Sigmoid colon (tissue), 4 donors: ENCODE results near the gene USP40.

ENCODE experiments used
- EP300 ChIP-seq, 4 donors: sonication (generic); formaldehyde crosslinking; IDR thresholded peaks; one replicate each; pipeline ENCODE4 v1.6.1; 2017; ENCODE audit warnings: antibody characterized with exemption in 4 of 4
- POLR2A ChIP-seq, 2 donors: fragments of 450-650 bp; IDR thresholded peaks; one replicate each; pipeline ENCODE4 v1.6.1; 2016; ENCODE audit warnings: antibody characterized with exemption in 2 of 2, mild to moderate bottlenecking in 2 of 2, moderate library complexity in 2 of 2
- POLR2AphosphoS5 ChIP-seq, 4 donors: sonication (generic); formaldehyde crosslinking; IDR thresholded peaks; one replicate each; pipeline ENCODE4 v1.6.1; 2017; ENCODE audit warnings: antibody characterized with exemption in 4 of 4
- TF ChIP-seq, protein P1 (sequence below), 4 experiments: fragments of 450-650 bp in 3 of 4; fragments of 200-600 bp in 1 of 4; IDR thresholded peaks; one replicate each; pipeline ENCODE4 v1.5.1; 2016 to 2019; ENCODE audit warnings: antibody characterized with exemption in 4 of 4, mild to moderate bottlenecking in 3 of 4, moderate library complexity in 2 of 4

DNA sequence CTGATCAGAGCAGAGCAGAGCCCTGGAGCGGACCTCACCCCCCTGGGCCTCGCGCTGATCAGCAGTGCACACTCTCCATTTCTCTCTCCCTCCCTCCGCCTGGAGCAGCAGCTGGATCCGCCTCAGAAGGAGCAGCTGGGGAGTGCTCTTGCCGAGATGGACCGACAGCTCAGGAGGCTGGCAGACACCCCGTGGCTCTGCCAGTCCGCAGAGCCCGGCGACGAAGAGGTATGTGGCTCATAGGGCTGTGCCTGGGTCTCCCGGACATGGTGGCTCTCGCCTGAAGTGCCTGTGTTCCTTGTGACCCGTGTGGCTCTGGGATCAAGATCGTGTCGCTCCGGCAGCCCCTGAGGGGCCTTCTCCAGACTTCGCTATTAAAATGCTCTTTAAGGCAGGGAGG lies 102.5 kb downstream of the USP40 start:
- TF ChIP-seq, protein P1, sequence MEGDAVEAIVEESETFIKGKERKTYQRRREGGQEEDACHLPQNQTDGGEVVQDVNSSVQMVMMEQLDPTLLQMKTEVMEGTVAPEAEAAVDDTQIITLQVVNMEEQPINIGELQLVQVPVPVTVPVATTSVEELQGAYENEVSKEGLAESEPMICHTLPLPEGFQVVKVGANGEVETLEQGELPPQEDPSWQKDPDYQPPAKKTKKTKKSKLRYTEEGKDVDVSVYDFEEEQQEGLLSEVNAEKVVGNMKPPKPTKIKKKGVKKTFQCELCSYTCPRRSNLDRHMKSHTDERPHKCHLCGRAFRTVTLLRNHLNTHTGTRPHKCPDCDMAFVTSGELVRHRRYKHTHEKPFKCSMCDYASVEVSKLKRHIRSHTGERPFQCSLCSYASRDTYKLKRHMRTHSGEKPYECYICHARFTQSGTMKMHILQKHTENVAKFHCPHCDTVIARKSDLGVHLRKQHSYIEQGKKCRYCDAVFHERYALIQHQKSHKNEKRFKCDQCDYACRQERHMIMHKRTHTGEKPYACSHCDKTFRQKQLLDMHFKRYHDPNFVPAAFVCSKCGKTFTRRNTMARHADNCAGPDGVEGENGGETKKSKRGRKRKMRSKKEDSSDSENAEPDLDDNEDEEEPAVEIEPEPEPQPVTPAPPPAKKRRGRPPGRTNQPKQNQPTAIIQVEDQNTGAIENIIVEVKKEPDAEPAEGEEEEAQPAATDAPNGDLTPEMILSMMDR (IDR thresholded peaks at IDR 0.05): no peak
- no peak for TF ChIP-seq POLR2A (IDR thresholded peaks at IDR 0.05)
- TF ChIP-seq POLR2AphosphoS5 (IDR thresholded peaks at IDR 0.05): no peak
- no peak for TF ChIP-seq EP300 (IDR thresholded peaks at IDR 0.05)
